Stimulated activated CD4-positive, alpha-beta T cell treated with anti-CD3 and anti-CD28 coated beads, Interleukin-12 subunit alpha, Interleukin-12 subunit beta, amount 100 ng/mL, for 4 hours (primary cell): Measurements from ENCODE around the gene TGM5.
"Not testable (repeated sequence)": the region's sequence is repeated elsewhere in the genome, so short reads cannot be mapped to it uniquely, and the experiment has no call there.

Experiments
- DNase-seq: peaks from one replicate; pipeline ENCODE4 v3.0.0-alpha.2; 2020

Gene TGM5

DNA sequence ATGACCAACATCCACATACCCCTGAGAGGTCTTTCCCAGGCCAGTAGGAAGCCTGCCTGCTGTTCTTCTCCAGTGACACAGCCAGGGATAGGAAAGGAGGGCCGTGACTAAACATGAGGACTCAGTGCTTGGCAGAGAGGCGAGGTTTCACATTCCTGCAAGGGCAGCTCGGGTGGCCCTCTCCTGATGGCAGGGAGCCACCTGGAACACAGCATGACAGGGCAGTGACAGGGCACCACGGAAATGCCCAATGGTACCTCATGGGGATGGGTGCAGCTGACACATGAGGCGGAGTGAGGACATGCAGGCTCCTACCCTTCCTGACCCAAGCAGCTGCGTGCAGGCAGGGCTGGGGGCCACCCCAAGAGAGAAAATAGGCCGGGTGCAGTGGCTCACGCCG is 7.4 kb upstream of the TGM5 start:
- no peak for DNase-seq

DNA sequence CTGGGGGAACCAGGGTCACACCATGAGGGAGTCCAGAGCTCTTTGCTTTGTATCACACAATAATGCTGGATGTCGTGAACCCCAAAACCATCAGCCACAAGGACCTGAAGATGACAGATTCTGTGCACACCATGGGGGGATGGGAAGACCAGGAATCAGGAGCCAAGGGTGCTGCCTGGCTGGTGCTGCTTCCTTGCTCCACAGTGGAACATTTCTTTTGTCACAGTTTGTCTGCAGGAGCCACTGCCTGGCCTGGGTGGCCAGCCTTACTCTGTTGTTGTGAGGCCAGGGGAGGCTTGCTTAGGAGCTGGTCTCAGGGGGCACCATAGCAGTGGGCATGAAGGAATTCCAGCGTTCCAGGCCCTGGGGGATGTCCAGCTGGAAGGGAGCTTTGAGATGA is 6.5 kb upstream of the TGM5 start:
- DNase-seq: no peak

DNA sequence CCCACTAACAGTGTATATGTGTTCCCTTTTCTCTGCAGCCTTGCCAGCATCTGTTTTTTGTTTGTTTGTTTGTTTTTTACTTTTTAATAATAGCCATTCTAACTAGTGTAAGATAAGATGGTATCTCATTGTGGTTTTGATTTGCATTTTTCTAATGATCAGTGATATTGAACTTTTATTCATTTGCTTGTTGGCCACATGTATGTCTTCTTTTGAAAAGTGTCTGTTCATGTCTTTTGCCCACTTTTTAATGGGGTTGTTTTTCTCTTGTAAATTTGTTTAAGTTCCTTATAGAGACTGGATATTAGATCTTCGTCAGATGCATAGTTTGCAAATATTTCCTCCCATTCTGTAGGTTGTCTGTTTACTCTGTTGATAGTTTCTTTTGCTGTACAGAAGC is 5.2 kb upstream of the TGM5 start:
- DNase-seq: not testable (repeated sequence)

DNA sequence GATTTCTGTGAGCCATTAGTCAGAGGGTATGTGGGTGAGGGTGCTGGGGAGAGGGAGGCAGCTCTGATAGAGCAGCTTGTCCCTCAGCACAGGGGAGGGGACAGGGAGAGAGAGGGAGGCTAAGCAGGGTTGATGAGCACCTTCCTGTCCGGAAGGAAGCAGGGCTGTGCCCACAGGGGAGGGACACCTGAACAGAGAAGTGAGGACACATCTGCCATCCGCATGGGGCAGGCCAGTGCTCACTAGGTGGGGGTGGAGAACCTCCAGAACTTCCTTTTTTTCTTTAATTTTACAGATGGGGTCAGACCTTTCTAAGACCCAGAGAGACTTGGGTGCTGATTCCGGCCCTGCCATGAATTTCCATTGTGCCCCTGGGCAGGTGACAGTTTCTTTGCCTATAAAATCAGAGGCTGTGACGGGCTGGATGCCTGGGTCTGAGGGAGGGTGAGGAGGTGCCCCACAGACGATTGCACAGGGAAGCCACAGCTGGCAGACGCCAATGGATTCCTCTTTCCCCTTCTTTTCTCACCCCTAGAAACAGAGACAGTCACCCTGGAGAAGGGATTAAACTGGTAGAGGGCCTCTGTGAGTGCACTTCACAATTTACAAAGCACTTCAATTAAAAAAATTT is 4.1 kb upstream of the TGM5 start:
- no peak for DNase-seq

DNA sequence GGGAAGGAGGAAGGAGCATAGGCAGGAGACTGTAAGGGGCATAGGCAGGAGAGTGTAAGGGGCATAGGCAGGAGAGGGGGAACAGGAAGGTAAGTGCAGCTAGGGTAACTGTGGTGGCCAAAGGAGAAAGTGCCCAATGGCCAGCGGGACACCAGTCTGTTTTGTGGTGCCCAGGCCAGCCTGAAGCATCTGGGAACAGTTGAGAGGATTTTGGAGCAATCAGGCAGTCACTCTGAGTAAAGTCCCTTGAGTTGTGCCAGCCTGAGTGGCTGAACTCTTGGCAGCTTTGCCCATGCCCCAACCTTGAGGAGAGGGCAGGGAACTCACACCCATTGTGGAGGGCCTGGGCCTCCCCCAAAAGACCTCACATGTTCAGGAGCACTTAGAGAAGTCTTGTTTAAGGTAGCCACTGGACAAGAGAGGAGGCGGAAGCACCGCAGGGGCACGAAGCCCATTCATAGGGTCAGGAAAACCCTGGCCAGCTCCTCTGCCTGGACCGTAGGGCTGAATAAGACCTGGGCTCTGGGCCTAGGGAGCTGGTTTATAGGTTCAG is 3.5 kb upstream of the TGM5 start:
- DNase-seq: no peak

DNA sequence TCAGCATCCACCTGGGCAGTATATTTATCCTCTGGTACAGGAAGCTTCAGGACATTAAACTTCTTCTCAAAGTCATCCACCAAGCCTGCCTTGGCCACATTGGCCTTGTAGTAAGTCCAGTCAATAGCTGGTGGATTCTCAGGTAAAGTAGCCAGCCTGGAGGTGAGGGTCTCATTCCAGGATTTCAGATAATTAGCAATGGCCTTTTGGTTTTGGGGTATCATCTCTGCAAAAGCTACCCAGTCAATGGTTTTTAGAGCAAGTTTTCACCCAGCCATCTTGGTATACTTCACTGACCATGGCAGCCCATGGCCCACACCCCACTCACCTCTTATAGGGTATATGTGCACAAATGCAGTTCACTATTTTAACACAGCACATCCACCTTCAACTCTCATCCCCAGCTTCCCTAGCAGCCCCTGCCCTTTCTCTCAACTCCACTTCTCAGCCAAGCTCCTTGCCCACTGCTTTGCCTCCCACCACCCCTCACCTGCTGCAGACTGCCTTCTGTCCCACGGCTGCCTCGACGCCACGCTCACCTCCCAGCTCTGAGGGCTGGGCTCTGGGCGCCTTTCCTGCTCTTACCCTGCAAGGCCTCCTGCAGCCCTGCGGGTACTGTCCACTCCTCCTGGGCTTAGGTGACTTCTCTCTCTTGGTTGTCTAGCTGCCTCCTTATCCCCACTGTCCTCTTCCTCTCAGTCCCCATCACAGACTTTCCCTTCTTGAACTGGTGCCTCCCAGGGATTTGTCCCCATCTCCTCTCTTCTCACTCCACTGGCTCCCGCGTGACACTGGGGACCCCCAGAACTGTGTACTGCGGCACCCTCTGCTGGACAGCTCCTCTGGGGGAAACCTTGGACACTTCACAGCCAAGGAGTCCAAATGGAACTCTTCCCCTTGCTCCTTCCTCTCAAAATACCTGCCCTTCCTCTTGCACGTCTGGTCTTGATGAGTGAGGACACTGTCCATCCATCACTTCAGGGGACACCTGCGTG is 1.7 kb upstream of the TGM5 start:
- no peak for DNase-seq

DNA sequence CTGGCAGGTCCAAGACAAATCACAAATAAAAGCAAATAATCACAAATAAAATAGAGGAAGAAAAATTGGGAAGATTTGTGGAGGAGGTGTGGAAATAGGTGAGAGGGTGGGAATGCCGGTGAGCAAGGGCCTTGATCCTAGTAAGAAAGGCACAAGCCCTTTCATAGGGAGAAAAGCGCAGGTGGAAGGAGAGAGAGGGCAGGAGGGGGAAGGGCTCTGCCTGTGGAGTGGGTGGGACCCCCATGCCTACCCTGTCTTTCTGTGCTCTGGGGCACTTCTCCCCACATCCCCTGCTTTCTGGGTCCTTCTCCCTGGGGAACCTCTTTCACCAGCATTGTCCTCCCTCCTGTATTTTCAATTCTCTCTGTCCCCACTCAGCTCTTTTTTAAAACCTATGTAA is 711 bp upstream of the TGM5 start:
- no peak for DNase-seq

DNA sequence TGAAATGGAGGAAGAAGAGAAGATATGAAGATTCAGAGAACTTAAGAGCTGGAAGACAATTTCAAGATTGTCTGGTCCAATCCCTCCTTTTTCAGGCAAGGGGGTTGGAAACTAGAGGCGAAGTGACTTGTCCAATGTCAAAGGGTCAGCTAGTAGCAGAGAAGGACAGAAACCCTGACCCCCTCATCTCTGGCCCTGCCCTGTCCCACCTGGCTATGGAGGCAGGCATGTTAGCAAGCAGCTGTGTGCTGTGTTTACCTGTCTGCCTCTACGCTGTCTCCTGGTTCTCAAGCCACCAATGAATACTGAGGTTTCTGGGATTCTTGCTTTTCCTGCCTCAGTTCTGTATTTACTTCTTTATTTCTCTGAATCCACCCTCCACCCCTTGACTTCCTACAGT is 342 bp downstream of the TGM5 start:
- DNase-seq: no peak

DNA sequence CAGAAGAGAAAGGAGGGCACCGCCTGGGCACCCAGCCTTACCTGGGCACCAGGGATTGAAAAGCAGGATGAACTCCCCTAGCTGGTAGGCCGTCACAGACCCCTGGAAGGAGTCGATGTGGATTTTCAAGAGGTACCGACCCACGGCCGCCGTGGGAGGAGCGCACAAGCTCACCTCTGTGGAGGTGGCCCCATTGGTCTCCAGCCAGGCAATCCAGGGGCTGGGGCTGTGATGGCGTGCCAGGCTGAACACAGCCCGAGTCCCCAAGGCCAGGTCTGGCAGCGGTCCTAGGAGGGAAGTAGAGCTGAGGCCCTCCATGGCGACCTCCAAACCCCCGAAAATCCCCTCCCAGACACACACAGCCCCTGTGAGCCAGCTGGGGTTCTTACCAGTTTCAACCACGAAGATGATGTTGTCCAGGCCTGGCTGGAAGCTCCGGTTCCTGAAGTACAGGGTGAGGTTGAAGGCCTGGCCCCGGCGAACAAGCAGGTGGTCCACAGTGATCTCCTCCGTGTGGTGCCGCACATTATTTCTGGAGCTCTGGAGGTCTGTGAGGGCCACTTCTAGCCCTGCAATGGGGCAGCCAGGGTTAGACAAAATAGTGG is 6.6 kb downstream of the TGM5 start:
- DNase-seq: no peak

DNA sequence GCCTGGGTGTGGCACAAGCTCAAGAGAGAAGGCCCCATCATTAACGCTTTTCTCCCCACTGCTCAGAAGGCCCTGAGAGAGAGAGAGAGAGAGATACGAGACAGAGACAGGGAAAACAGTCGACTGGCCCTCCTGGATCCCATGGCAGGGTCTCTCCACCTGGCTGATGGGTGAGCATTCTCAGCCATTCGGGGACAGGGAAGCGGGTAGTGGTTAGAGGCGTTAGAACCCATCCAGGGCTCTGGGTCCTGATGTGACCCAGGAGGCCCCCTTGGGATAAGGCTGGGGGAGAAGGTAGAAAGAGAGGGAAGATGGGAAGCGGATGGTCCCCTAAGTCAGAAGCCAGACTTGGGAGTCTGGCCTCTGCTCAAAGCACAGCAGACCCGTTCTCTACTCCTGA is 7.9 kb downstream of the TGM5 start:
- no peak for DNase-seq

DNA sequence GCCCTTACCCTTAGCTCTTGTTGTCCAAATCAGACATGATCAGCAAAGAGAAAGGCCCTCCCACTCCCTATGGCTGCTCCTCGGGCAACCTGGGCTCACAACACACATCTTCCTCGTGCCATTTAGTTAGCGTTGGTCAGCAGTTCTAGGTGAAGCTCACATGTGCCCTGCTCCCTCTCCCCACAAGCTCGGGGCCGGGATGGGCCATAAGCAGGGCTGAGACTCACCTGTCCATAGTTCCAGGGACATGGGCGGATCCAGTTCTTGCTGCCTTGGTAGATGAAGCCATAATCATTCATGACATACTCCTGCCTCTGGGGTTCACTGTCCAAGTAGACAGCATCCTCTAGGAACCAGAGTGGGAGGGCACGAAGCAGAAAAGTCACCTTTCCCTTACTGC is 10.4 kb downstream of the TGM5 start:
- no peak for DNase-seq

DNA sequence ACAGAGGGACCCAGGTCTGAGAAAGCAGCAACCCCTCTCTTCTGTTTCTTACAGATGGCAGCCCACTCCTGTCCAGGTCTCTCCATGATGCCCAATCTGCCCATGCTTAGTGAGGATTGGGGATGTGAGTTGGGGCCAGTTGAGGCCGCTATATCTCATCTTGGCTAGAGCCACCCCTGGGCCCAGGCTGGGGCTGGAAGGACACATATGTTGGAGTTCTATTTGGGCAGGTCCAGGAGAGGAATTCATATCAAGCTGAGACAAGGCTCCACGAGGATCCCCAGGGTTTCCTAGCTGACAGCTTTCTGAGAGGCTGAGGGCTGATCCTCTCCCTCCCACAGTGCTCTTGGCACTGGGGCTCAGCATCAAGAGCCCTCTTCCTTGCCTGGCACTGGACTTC is 11.4 kb downstream of the TGM5 start:
- no peak for DNase-seq

DNA sequence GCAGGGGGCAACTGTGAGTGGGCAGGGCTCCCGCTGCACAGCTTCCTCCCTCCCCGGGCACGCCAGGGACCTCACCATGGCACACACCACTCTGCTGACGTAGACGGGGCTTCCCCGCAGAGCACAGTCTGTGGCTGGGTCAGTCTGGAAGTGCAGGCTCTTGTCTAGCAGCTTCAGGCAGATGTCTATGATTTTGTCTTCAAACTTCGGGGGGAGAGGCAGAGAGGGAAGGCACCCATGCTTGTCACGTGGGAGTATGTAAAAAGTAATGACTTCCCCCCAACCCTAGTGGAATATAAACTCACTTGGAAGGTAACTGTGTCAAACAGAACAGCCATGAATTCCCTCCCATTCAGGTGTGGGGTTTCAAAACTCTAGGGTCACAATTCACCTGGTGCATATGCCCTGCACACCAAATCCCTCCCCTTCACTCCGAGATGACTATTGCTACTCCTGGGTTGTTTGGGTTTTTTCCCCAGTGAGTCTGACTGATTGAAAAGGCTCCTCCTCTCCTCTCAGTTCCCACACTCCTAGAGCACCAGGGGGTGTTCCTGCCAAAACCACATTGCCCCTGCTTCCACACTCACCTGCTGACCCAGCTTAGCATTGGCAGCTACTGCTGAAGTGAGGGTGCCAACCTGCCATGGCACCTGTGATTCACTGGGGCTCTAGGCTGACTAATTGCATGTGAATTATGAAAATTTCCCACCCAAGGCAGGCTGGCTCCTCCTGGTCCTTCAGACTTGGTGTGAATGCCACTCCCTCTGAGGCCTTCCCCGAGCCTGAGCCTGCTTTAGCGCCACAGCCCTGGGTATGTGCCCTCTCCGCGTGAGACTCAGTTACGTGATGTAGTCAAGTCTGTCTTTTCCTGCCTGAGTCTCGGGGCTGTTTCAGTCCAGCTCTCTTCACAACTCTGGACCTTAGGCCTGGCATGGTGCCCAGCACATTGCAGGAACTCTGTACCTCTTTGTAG is 13.0 kb downstream of the TGM5 start:
- DNase-seq: no peak

DNA sequence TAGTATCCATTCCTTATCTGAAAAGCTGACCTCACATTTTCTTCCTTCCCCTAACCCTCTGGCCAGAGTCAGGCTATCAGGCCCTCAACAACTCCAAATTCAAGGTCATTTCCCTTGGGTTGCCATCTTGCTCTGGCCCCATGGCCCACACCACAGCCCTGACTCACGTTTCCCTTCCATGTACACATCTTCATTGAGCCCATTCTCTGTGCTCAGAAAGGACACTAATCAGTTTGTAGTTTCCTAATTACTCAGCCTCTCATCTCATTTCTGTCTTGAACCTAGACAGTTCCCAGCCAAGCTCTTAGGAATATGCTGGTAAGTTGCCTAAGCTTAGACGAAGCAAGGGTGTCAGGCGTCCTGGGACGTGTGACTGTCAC is 14.9 kb downstream of the TGM5 start:
- DNase-seq: no peak

DNA sequence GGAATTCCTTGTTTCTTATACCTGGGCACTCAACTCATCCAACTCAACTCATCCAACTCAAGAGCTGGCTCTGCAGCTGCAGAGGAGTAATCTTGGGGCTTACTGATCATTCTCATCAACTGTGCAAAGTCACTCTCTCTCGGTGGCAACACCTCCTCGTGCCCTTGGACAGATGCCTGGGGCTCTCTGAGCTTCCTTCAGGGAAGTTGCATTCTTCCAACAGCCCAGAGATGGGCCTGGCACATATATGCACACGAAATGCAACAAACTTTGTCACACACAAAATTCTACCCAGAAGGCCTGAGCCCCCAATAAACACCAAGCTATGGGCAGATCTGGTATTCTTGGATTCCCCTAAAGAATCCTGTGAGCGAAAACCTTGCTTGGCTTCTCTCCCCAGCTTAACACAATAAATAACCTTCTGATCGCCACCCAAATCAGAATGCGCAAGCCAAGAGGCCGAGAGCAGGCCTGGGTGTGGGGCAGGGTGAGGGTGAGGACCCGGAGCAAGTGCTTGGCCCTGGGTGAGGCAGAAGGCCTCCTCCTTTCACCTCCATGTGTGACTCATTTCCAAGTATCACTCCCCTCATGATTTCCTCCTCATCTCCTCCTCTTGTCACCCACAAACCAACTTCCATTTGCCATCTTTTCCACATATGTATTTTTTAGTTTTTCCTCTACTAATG is 15.4 kb downstream of the TGM5 start:
- no peak for DNase-seq

DNA sequence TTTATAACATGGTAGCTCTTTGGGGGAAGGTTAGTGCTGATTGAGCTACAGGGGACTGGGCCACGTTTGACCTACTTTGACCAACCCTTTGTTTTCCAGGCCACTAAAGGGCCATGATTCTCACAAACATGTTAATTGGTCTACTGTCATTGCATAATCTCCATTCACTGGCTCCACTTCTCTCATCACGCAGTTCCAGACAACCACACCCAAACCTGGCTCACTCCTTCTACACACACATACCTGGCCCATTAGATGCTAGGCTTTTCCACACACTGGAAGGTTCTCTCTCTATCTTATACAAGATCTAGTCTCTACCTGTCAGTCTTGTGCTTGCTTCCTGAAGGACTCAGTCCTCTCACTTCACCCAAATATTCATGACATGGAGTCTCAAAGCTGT is 15.9 kb downstream of the TGM5 start:
- DNase-seq: no peak

DNA sequence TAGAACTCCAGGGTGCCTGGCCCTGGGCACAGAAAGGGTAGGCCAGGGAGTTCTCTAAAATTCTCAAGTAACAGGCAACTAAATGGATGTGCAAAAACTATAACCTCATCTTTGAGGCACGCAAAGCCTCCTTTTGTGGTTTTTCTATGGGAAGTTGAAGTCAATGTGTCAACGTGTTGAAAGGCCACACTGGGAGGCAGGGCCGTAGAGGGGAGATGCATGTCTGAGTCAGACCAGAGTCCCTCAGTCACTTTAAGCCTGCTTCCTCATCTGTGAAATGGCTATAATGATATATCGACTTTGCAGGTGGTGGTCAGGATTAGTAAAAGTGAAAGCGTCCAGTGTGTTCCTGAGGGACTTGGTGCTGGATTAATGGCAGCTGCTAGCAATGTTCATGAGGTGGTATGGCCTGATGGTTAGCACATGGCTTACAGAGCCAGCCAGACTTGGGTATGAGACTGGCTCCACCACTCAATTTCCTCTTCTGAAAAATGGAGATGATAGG is 17.0 kb downstream of the TGM5 start:
- no peak for DNase-seq

DNA sequence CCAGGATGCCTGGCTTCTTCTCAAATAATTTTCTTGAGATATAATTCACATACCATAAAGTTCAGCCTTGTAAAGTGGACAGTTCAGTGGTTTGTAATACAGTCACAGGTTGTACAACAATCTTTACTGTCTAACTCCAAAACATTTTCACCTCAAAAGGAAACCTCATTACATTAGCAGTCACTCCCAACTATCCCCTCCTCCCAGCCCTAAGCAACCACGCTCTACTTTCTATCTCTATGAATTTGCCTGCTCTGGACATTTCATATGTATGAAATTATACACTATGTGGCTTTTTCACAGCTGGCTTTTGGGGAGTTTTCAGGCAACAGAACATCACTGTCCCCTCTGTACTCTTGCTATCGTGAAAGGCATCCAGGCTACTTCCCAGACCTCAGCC is 17.5 kb downstream of the TGM5 start:
- DNase-seq: no peak

DNA sequence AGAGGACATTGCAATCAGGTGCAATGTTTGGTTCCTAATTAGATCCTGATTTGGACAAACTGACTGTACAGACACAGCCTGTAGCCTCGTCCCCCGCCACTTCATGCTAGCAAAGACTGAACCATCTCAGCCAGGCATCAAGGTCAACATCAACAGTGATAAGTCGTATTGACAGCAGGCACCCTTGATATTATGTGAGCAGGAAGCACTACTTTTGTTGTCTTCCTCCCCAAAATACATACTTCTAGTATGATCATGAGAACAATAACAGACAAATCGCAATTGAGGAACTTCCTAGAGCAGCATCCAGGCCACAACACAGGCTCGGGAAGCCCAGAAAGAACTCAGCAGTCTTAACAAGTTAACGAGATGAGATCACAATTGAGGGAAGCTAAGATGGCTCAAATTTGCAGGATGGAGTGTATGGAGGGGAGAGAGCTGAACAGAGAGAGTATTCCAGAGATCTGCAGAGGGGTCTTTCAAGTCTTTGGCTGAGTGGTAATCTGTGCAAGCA is 20.4 kb downstream of the TGM5 start:
- no peak for DNase-seq

DNA sequence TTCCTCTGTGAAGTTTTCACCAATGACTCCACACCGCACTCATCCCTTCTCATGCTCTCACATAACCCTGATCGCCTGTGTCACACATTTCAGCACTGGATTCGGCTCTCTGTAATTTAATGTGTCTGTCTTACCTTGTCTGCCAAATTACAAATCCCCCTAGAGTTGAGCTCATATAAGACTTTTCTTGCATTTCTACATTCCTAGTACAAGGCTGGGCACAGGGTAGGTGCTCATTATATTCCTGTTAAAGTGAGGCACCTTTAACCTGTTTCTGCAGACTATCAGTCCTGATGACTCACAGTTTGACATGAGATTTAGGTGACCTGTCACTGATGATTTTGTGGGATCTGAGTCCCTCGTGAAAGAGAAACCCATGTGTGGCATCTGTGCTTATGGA is 22.6 kb downstream of the TGM5 start:
- DNase-seq: no peak

DNA sequence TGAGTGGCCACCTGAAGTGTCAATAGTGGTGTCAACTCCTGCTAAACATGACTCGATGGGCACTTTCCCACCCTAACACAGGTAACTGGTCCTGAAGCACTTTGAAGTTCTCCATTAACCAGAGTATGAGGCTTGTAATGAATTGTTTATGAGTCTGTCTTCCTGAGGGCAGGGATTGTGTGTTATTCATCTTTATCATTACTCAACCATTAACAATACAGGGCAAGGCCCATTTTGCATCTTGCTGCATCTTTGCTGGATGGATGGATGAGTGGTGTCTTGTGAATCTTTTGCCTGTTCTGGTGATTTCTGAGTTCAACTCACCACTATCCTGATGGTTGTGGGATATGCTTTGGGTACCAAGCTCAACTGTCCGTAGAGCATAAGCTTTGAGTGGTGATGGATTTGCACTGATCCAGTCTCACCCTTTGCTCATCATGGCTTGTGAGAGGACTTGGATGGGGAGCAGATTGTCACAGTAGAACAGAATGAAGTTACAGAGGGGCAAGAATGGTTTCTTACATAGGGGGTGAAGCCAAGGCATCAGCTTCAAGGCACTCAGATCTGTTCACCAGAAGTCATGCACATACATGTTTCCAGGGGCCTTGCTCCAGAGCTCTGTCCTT is 23.6 kb downstream of the TGM5 start:
- no peak for DNase-seq
